IPS-NIHi11 (cell line): Measurements from ENCODE around the gene BARHL2.

ENCODE experiments used
- DNase-seq: peaks from one replicate; pipeline ENCODE4 v3.0.0; 2012; ENCODE audit warnings: mixed read lengths, low spot score

BARHL2 gene

GRCh38 chr1:90716552-90717355 is at the start of gene BARHL2:
BARHL2 (minus strand) TSS chr1:90717302; CDS start chr1:90717195, 107 bp downstream.
- DNase-seq, result no peak

DNA sequence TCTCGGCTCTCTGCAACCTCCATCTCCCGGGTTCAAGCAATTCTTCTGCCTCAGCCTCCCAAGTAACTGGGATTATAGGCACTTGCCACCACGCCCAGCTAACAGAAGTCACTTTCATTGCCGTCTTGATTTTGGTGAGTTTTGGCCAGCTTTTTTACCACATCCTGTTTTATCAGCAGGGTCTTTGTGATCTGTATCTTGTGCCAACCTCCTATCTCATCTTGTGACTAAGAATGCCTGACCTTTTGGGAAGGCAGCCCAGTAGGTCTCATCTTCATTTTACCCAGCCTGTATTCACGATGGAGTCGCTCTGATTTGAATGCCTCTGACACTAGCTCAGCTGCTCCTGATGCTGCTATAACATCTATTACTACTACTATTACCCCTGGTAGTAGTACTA is 46.8 kb upstream of the BARHL2 start:
- no peak for DNase-seq

DNA sequence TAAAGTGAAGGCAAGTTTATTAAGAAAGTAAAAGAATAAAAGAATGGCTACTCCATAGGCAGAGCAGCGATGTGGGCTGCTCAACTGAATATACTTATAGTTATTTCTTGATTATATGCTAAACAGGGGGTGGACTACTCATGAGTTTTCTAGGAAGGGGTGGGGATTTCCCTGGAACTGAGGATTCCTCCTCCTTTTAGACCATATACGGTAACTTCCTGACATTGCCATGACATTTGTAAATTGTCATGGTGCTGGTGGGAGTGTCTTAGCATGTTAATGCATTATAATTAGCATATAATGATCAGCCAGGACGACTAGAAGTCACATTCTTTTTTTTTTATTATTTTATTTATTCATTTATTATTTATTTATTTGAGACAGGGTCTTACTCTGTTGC is 46.4 kb upstream of the BARHL2 start:
- no peak for DNase-seq

DNA sequence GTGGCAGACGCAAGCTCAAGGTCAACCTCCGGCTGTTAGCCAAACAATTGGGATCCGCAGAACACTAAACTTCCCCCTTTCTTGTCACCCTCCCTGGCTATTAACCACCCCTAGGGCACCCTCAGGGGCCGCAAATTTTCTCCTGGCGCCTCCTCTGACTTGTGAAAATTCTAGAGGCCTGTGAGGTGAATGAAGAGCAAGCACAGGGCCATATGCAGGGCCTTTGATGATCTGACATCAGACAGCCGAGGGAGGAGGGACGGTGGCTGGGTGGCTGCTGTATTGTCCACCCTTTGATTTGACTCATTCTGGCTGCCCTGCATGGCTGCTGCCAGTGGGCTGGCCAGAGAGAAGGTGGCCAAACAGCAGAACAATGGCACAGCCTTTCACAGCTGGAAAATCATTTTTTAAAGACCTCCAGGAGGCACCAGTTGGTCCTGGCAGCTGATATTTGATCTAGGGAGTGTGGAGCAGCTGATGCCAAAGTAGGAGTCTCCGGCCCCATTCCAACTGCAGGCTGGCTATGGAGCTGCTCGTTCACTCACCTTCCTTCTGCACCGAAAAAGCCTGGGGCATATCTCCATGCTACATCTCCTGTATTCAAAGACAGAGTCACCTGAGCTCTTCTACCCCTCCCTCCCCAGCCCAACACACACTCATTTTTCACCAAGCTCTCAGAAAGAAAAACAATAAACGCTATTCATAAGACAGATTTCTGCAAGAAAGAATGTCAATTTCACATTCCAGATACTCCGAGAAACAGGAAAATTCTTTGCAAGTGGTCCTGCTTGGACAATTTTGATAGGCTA is 44.9 kb upstream of the BARHL2 start:
- DNase-seq, result peak; percentile 48

DNA sequence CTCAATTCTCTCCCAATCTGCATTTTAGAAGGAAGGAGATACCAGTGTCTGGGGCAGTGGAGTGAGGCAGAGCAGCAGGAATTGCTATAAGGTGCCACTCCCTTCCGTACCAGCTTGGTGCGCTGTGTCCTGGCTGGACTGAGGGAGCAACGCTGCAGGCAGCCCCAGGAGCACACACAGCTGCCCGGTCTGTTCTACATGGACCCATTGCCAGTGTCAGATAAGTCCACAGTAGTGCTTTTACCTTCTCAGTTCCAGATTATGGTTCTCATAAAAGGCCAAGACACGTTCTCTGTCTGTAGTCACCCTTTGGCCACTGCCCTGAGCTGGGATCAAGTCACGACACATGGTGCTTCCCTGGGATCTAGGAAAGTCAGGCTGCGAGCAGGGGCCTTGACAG is 44.1 kb upstream of the BARHL2 start:
- DNase-seq, result no peak

GRCh38 chr1:90753556-90753955 is 36.5 kb upstream of the BARHL2 start:
- no peak for DNase-seq

DNA sequence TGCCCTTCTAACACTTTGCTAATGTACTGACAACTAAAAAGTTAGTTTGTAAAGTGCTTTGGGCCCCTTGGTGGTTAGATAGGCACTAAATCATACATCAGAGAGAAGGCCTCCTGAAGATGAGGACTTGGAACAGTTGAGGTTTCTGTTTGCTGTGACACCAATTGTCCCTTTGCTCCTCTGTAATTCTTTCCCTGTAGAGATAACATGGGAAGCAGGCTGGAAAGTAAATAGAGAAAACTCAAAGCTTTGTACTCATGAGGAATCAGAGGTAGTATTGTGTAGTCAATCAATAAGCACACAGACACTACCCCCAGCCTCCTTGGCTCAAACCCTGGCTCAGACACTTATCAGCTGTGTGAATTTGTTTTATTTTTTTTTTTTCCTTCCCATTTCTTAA is 31.6 kb upstream of the BARHL2 start:
- DNase-seq, result no peak

DNA sequence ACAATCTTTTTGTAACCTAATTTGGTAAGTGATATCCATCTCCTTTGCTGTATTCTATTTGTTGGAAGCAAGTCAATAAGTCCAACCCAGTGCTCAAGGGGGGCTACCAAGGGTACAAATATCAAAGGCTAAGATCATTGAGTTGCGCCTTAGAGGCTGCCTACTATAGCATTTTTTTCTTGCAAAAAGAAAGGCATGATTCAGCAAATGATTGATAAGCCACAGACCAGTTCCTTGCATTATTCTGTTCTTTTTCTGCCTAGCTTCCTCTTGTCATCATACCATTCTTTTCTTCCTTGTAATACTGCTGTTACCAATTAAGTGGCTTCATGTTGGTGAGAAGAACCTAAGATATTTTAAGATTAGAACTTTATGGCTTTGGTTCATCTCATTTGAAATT is 29.8 kb upstream of the BARHL2 start:
- DNase-seq, result no peak

DNA sequence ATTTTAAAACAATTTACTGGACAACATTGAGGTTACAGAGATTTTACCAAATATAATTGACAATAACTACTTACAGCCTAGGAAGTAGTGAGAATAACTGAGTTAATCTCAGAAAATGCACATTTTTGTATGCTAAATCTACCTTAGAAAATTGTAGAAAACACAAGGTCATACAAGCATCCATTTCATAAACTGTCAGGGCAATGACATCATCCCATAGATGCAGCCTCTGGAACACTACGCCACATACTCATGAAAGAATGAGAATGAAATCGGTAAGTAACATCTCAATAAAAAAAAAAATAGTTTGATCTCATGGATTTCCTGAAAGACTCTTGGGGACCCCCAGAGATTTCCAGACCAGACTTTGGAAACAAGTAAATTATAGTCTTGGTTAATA is 28.9 kb upstream of the BARHL2 start:
- DNase-seq, result no peak

- DNase-seq, result no peak
Measured at GRCh38 chr1:90732136-90732535, 15.0 kb upstream of the BARHL2 start.

DNA sequence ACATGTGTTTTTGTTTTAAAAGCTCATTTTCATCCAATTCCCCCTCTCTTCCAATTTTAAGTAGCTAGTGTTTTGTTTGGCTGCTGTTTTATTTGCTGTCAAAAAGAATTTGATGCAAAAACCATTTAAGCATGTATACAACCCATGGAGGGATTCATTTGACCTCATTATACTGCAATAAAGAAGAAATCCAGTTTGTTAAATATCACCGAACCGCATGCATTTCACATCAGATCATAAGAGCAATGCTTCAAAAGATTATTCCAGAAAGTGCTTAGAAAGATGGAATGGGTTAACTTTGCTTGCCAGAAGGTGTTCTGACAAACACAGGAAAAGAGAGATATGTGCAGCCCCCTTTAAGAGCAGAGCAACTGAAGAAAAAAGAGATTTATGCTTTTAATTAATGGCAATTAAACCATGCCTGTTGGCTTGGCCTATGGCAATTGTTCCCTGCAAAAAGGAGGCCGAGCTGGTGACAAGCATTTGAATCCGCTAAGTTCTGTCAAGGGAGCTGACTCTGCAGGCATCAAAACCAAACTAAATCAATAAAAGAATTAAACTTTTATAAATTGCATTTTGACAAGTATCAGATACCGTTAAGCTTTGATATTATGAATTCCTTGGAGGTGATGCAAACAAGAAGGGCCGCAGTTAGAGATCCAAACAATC is 14.4 kb upstream of the BARHL2 start:
- DNase-seq, result no peak

DNA sequence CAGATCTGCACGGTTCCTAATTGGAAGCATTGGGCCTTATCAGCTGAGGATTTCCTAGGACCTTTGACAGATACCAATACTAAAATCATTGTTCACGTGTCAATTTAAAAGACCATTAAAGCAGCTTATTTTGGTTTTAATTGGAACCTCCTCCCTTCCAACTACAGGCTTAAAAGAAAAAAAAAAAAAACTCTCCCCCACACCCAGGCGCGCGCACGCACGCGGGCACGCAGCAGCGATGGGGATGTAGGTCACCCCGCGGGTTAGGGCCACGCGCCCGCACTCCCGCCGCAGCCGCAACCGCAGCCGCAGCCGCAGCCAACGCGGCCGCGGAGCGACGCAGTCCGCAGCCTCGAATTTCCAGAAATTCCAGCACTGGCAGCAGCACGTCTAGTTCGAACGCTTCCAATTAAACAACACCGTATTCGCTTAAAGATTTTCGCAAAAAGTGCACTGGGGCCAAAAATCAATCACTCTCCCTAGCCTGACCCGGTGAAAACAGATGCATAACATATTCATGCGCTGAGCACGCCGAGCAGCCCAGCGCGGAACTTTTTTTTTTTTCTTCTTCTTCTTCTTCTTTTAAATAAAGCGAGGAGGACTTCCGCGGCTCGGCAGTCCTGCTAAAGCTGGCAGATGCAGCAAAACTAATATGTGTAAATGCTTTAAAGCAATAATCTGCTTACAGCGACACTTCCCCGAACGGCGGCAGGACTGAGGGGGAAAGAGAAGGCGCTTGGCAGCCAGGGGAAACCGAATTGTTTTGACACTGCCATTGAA is 13.3 kb upstream of the BARHL2 start:
- DNase-seq, result no peak

DNA sequence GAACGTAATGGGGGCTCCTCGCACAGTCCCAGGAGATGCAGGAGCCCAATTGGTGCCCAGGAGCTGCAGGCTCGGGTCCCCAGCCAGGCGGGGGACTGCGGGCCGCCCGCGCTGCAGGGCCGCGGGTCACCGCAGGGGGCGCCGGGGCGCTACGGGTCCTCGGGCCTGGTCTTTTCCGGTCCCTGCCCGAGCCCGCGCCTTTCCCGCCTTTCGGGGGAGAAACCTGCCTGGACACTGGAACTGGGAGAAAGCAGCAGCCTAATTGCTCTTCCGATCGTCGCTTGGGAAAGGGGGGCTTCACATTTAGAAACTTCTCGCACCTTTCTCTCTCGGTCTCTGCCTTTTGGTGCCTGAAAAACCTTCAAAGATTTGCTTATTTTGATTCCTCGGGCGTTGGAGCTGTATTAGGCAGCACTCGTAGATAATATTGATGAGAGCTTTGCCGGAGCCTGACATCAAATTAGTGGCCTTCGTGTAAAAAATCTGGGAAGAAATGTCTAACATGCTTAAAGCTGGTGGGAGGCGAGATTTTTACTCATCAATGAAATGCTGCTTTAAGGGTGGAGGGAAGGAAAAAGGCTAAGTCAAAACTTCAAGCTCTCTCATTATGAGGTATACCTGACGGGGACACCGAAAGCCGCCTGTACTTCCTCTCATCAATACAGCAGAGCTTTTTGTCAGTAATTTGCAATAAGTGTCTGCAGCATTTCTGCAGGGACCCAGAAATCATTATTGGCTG is 12.6 kb upstream of the BARHL2 start:
- DNase-seq, result peak; percentile 88

DNA sequence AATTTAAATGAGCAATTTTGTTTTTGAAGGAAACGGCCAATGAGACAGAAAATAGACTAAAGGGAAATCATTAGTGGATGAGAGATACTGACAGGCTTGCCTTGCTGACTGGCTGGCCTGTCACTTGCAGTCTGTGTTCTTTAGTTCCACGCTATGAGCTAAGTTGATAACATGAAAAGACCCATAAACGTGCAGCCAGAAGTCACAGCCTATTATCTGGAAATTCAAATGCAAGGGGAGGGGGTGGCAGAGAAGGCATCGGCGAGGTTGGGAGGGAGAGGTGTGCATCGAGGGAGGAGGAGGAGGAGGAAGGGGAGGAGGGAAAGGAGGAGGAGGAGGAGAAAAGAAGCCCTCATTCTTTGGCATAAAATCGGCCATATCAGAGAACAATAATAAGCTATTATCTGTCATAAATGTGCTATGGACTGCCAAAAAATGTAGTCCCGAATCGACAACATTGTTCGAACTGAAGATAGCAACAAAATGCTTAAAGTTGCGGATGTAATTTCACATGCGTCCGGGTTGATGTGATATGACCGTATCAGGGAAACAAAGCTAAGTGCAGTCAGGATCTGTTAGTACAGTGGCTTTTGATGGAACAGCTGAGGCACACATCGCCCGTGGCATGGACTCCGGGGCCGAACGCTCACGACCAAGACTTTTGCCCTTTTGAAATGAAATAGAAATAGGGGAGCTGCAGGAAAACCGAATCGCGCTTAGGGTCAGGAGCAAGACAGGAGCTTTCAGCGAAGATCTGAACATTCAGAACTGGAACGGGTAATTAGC is 11.6 kb upstream of the BARHL2 start:
- DNase-seq, result no peak

DNA sequence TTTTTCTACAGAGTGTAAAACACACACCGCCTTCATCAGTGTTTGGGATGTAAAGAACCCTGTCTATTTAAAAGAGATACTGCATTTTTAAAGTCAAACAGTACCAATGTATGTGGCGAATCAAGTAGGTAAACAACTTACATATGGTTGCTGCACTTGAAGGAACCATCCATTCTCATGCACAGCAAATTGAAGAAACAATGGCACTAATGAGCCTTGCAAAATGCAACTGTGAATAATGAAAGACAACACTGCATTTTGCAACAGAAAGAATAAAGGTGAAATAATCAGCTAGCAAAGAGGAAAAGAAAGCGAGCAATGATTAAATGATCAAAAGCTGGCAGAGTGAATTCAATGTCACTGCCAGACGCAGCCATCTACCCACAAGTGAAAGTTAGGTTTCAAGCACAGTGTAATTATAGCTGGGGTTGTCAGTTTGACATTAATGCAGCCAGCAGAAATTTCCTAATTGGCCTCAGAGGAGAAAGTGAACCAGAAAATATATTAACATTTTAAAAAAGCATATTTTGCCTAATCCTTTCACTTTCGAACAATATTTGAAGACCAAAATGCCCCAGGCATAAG is 10.9 kb upstream of the BARHL2 start:
- no peak for DNase-seq

DNA sequence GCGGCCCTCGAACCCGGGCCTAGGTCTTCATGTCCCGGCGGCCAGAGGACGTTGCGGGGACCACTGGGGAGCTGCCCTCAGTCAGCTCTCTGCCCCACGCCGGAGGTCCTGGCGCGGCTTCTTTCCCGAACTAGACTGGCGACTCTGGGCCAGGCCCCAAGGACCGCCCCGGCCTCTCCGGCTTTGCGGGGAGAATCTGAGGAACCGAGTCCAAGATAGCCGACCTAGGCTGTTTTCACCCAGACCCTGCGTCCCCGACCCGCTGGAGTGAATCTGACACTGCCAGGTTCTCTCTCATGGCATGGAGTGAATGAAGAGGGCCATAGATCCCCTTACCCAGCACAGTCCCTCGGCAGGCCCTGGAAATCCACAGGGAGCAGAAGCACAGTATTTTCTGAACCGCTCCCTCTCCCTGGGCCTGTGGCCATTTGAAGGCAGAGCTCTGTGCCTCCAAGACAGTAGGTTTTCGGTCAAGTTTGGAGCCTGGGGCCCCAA is 9.9 kb upstream of the BARHL2 start:
- DNase-seq, result no peak

DNA sequence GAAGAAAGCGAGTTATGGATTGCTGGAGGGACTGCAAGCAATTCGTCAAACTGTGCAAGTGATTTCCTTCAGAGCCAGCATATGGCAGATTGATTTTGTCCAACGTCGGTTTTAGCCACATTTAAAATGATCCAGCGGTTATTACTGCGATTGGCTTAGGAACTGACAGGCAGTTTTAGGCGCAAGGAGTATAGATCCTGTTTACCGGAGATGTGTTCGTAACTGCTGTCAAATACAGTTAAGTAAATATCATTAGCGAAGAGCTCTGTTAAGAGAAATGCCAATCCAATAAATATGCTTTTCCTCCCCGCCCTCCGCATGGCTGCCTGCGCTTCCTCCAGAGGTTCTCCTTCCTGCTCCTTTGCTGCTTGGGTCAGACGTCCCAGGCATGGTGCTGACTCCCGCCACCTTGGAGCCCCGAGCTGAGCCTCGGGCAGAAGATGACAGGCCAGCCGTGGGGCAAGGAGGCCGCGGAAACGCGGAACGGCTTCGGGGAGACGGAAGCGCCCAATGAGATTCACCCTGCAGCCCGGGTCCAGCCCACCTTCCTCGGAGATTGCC is 9.4 kb upstream of the BARHL2 start:
- DNase-seq, result no peak

DNA sequence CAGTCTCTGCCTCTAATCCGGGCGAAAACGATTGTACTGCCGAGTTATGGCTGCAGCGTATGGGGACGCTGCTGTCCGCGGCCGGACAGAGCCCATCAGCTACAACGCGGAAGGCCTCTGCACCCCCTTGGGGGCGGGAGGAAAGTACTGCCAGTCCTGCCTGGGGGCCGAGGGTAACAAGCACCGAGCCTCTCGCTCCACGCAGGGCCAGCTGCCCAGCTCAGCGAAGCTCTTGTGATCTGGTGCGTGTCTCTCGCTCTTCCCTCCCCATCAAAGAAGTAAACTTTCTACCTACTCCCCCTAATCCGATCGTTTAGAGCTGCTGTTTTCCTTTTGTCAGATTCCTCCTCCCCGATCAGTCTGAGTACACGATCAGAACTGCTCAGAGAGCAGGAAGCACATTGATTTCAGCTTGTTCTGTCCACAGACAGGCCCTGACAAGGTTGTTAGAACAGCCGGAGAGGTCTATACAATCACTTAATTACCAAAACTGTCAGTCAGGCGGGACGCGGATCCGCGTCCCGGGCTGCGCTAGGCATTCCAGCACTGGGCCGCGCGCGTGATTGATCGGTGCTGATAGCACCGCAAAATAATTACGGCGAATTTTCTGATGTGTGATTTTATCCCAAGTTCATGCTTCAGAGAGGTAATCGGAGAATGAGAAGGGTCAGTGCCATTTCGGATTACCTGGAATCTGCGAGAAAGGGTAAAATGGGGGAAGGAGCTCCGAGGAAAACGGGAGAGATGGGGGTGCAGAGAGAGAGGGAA is 8.7 kb upstream of the BARHL2 start:
- DNase-seq, result no peak
